ENCODE data around the gene PCP4L1.
A peak's percentile ranks its signal among the peaks of the same experiment; 100 is the strongest.
"Not testable (repeated sequence)": the region's sequence is repeated elsewhere in the genome, so short reads cannot be mapped to it uniquely, and the experiment has no call there.

The PCP4L1 gene

DNA sequence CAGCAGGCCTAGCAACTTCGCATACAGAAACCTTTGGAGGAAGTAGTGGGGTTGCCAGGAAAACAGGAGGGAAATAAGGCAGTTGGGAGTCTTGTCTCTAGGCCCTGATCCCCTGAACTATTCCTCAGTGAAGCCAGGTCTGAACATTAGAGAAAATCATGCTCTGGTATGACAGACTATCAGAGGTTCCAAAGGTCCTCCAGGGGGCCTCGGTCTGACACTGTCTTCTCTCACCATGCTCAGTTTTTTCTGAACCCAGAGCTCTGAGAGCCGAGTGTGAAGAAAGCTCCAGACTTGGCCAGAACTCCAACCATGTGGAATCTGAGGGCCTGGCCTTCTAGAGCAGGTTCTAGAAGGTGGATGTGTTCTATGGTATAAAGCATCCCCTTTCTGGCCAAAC, 28.6 kb upstream of the PCP4L1 start:
- no peak for DNase-seq

DNA sequence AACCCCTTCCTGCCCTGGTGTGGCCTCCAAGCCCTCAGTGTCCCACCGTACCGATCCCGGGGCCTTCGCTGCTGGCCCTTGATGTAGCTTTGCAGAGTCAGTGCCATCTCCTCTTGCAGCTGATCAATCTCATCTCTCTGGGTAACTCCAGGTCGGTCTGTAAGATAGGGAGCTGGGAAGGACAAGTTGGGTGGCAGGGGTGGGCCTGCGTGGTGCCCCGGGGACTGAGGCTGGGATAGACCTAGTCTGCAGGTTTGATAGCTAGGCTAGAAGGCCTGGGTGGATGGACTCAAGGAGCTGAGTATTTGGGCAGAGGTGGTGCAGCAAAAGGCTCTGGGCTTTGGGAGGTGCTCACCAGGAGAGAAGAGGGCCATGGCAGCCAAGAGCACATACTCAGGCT, 27.8 kb upstream of the PCP4L1 start:
- no peak for DNase-seq

DNA sequence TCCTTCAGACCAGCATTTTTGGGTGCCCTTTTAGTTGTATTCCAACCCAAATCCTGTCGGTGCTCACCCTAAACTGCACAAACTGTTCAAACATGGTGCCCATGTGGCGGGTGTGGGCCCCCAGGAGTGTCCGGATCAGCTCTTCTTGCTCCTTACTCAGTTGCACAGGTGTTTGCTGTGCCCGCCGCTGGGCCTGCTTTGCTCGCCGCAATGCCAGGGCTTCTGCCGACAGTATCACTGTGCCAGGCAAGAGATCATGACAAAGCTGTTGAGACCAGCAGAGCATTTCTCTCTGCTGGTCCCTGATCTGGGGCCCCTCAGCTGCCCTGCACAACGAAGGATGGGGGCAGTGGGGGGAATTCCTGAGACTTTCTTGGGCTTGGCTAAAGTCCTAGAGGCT, 25.4 kb upstream of the PCP4L1 start:
- no peak for DNase-seq

GRCh38 chr1:161235957-161236775, 22.4 kb upstream of the PCP4L1 start:
- no peak for DNase-seq

DNA sequence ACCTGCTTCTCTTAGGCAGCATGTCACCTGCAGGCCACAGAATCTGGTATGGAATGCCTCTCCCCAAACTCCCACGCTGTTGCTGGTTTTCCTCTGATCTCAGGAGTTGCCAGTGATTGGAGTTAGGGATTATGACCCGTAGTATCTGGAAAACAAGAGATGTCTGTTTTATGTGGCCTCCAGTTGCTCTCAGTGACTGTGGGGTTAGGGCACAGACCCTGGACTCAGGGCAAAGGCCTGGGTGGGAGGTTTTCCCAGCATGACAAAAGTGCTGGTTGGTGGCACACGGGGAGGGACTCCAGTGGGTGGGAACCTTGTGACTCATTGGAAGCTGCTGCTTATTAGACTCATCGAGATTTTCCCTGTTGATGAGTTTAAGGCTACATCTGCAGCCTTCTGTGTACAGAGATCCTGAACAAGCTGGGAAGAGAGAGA, 20.5 kb upstream of the PCP4L1 start, which contains the start of gene NR1I3:
Gene NR1I3, minus strand, starts transcription at position 165 of the 435 bp plus-strand sequence. CDS start 1,638 bp downstream, outside the sequence.
- no peak for DNase-seq

- DNase-seq = no peak
Measured at GRCh38 chr1:161241682-161242081, 16.9 kb upstream of the PCP4L1 start.

DNA sequence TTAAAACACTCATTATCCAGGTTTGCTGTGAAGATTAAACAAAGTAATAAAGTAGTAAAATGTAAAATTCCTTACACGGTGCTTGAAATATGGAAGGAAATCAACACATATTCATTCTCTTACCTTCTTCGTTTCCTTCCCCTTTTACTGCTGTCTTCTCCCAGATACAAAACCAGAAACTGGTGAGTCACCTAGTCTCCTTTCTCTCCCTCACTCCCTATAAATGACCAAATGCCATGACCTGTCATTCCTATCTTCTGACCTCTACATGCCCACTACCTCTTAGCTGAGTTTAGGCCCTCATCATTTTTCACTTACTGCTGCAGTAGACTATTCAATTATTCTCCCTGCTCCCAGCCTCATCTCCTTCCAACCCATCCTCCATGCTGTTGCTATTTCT, 16.2 kb upstream of the PCP4L1 start:
- DNase-seq = no peak

- DNase-seq = no peak
Measured at GRCh38 chr1:161244888-161245287, 13.7 kb upstream of the PCP4L1 start.

GRCh38 chr1:161250100-161250499, 8.4 kb upstream of the PCP4L1 start:
- not testable (repeated sequence) for DNase-seq

GRCh38 chr1:161250829-161251228, 7.7 kb upstream of the PCP4L1 start:
- no peak for DNase-seq

GRCh38 chr1:161251579-161251978, 7.0 kb upstream of the PCP4L1 start:
- DNase-seq = no peak

DNA sequence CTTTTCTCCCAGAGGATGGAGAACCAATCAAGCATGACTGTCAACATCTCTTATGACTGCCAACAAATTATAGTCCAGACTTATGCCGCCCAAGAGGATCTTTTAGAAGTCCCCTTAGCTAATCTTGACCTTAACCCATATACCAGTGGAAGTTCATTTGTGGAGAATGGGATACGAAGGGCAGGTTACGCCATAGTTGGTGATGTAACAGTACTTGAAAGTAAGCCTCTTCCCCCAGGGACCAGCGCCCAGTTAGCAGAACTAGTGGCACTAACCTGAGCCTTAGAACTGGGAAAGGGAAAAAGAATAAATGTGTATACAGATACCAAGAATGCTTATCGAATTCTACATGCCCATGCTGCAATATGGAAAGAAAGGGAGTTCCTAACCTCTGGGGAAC, 3.2 kb upstream of the PCP4L1 start:
- DNase-seq = not testable (repeated sequence)

DNA sequence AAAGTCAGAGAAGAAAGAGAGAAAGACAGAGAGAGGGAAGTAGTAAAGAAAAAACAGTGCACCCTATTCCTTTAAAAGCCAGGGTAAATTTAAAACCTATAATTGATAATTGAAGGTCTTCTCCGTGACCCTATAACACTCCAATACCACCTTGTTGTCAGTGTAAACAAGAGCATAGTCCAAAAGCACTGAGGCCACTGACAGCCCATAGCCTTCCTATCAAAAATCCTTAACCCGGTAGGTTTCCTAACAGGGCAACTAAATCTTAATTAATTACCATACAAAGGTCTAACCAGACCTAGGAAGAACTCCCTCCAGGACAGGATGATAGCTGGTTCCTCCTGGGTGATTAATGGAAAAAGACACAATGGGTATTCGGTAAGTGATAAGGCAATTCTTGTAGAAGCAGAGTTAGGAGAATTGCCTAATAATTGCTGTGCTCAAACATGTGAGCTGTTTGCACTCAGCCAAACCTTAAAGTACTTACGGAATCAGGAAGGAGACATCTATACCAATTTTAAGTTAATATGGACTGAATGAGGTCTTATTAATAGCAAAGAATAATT, 2.5 kb upstream of the PCP4L1 start:
- DNase-seq = not testable (repeated sequence)

GRCh38 chr1:161257109-161257508, 1.4 kb upstream of the PCP4L1 start:
- not testable (repeated sequence) for DNase-seq

- DNase-seq = no peak
Measured at GRCh38 chr1:161259345-161259702, 779 bp downstream of the PCP4L1 start.

GRCh38 chr1:161259765-161260164, 1.2 kb downstream of the PCP4L1 start:
- DNase-seq = no peak

DNA sequence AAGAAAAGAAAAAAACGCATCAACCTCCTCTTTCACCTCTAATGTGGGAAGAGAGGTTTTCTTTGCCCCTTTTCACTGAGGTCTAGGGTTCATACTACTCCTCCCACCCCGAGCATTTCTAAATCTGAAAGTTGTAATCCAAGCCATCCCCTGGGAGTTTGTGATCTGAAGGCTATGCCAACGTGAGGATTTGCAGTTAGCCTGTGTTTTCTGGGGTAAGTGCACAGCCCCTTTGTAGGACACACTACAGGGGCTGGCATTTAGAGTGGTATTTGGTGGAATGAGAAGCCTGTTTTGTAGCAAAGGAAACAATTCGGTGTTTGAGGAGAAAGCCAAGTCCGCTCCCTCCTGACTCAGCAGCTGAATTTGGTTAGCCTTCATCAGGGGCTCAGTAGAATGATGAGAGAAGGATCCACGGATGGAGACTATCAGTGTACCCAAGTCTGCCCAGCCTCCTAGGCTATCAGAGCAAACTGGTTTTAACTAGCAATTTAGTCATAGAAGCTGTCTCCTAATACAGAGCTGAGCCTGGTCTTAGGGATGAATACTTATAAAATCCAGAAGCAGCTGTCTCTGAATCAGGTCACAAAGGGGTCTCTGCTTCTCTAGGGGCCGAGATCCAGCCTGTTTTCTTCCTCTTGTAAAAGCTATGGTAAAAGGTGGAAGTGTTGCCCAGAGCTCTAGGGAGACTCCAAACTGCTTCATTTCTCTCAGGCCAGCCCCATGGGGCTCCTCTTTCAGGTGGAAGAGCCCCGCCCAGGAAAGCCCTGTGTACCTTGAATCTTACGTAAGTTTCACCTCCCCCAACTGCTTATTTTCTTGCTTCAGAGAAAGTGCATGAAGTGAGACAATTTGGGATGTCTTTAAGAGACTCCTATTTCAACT, 2.1 kb downstream of the PCP4L1 start:
- DNase-seq = peak; percentile 73

DNA sequence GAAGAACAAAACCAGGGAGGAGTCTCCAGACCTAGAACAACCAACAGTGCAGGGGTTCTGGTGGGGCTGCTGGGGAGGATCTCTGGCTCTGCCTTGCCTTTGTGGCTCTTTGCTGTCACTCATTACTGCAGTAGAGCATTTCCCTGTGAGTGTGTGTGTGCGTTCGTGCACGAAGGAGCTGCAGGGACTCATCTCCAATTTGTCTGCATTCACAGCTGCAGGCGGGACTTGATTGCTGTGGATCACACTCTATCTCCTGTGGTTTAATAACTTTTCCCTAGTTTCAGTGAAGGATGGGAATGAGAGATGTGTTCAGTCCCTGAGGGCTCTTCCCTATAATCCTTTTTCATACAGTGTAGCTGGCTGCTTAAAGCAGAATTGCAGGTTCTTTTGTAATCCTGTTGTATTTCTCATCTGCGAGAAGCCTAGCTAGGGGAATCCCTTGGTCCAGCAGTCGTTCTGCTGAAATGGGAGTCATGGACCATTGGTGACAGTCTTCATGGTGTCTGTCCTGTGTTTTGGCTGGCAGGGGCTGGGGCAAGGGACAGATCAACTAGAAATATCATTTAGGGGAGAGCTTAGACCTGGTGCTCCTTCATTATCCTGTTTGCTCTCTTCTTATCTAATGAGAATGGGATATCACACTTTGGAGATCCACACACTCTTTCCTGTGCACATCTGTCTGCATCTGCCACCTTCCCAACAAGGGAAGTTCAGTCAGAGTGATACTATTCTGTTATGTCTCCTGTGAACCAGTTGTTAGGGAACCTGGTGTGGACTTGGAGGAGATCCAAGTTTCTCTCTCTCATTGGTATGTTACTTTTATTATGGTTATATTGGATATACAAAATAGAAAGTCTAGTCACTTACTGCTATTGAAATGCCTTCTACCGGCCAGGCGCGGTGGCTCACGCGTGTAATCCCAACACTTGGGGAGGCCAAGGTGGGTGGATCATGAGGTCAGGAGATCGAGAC, 3.0 kb downstream of the PCP4L1 start:
- peak; percentile 67 for DNase-seq

GRCh38 chr1:161265305-161265704, 6.8 kb downstream of the PCP4L1 start:
- no peak for DNase-seq

DNA sequence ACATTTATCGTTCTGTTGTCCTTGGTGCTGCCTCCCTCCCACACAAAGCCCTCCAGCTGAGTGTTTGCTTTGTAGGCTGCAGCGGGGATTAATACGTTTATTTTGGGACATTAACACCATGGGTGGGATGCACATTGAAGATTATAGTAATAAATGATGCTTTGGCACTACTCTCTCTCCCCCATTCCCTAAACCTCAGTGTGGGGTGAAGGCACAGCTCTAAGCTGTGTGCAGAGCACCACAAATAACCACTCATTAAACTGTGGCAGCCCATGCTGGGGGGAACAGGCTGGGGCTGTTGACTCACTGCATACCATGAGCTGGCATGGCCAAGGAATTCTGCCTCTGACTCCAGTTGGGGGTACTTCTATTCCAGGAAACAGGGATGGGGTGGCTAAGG, 7.7 kb downstream of the PCP4L1 start:
- DNase-seq = peak; percentile 70

DNA sequence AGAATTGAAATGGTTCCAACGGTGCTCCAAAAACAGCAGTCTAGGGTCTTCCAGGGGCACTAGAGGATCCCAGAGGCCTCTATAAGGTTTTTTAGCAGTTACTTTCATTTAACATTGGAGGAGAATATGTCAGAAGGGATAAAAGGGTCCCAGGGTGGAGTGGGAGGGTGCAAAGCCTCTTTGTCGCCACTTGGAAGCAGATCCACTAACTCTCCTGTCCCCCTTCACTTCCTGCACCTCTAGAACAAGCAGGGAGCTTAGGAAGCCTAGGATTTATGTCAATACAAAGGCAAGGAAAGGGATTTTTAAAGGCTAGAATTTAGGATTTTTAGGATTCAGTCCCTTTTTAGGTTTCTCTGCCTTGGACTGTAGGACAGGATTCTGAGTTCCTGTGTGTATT, 8.3 kb downstream of the PCP4L1 start:
- no peak for DNase-seq

DNA sequence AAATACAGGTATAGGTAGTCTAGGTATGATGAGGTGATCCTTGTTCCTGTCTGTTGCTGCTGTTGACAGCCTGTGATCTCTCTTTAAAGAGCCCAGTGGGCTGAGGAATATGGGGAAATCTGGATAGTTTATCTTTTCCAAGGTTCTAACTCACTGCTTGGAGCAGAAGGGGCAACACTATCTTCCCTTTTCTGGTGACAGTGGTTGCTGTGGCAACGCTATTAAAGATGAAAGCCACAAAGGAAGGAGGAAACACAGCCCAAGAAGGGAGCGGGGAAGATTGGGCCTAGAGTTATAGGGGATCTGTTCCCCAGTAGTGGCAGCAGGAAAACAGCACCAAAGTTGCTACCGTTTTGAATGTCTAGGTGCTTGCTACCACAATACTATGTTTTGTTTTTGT, 8.8 kb downstream of the PCP4L1 start:
- DNase-seq = no peak

Data from NCI-H69 (cell line).